Lower leg skin (tissue), 4 donors: ENCODE results near the gene TAMM41. TPM values are rescaled to one million over a fixed set of nuclear protein-coding genes. Genes with fewer than 3 reads are reported as not detected.
"Not testable (repeated sequence)": the region's sequence is repeated elsewhere in the genome, so short reads cannot be mapped to it uniquely, and the experiment has no call there.

Source experiments
- DNase-seq, 2 donors: peaks; one replicate each; pipeline ENCODE4 v3.0.0-alpha.2; 2019; ENCODE audit warnings: low spot score in 2 of 2
- H3K4me3 ChIP-seq: fragments of 200-600 bp; sonication (generic); 2 replicates; pipeline ENCODE4 v1.5.1; 2017; ENCODE audit warnings: mild to moderate bottlenecking, low read depth; ENCODE audit not compliant: poor library complexity, severe bottlenecking
- CTCF ChIP-seq, 3 donors: fragments of 450-650 bp; IDR thresholded peaks; one replicate each; pipeline ENCODE4 v1.5.1; 2016; ENCODE audit warnings: antibody characterized with exemption in 3 of 3, mild to moderate bottlenecking in 3 of 3, moderate library complexity in 2 of 3
- POLR2A ChIP-seq, 2 donors: fragments of 450-650 bp; IDR thresholded peaks; one replicate each; pipeline ENCODE4 v1.6.1; 2016 to 2017; ENCODE audit warnings: antibody characterized with exemption in 2 of 2, mild to moderate bottlenecking in 1 of 2, moderate library complexity in 1 of 2
- WGBS, 2 donors: methylation state at CpG; one replicate each; pipeline ENCODE4 v1.1.5; 2018; 5-methylcytosine and 5-hydroxymethylcytosine counted together
- intact Hi-C: fragments of 100-400 bp; cut with DNase I; formaldehyde crosslinking; loops from one replicate; pipeline ENCODE4 v1.15.0; 2023; ENCODE audit warnings: low total_unique reads
- total RNA-seq, 4 donors: library from RNA; depleted of rRNA; stranded (reverse); fragments of >200 nt; gene quantifications; one replicate each; pipeline ENCODE4 v1.1.0, GENCODE V29; 2016

TAMM41 gene
- total RNA-seq, 4 donors from 2014 or later: 7.5 to 10.8 (median 9.1) TPM

DNA sequence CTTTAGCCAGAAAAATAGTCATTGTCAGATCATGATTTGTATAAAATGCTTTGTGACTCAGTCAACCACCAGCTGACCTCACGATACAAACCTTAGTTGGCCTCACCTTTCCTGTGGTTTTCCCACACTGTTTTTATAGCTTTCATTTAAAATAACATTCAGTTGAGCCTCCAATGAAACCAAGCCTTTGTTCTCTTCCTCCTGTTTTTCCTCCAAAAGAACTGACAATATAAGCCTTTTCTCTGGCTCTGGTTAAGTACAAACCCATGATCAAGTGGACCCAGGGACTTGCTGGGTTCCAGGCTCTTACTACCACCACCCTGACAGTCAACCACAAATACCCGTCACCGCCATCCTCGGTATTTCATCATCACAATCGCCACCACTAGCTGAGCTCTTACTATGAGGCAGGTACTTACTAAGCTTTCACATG is 81.7 kb downstream of the TAMM41 start:
- no peak for DNase-seq
- TF ChIP-seq CTCF (IDR thresholded peaks at IDR 0.05) (no peak), POLR2A (IDR thresholded peaks at IDR 0.05) (no peak)
- H3K4me3 ChIP-seq: no peak overlapping the region
- WGBS, 2 donors: 77 to 78% methylated on average over 5 of the region's 5 CpGs
- intact Hi-C loops: no loop called here

DNA sequence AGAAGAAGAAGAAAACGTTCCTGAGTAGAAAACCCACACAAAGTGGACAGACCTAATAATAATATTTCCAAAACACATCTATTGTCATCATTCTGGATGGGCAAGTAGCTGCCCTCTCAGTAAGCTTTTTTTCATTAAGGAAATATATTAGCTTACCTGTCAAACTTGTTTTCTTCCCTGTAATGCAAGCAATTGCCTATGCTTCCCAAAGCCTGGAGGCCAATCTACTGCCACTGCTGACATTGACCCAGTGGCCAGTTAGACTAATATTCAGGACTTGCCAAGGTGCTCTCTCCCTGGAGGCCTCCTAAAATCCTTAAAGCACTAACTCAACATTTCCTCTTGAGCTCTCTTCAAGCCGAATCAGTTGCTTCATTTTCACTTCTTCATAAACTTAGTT is 86.7 kb downstream of the TAMM41 start:
- 67 to 70% methylated on average over 2 of the region's 2 CpGs for WGBS, 2 donors
- H3K4me3 ChIP-seq: no peak overlapping the region
- DNase-seq: no peak
- TF ChIP-seq CTCF (IDR thresholded peaks at IDR 0.05): no peak
- no peak for TF ChIP-seq POLR2A (IDR thresholded peaks at IDR 0.05)
- intact Hi-C loops: no loop called here

GRCh38 chr3:11757929-11758328 is 88.8 kb downstream of the TAMM41 start:
- H3K4me3 ChIP-seq: no peak overlapping the region
- WGBS, 2 donors: 78 to 84% methylated on average over 6 of the region's 6 CpGs
- TF ChIP-seq POLR2A (IDR thresholded peaks at IDR 0.05) (no peak), CTCF (IDR thresholded peaks at IDR 0.05) (no peak)
- DNase-seq: no peak
- intact Hi-C loops: no loop called here

DNA sequence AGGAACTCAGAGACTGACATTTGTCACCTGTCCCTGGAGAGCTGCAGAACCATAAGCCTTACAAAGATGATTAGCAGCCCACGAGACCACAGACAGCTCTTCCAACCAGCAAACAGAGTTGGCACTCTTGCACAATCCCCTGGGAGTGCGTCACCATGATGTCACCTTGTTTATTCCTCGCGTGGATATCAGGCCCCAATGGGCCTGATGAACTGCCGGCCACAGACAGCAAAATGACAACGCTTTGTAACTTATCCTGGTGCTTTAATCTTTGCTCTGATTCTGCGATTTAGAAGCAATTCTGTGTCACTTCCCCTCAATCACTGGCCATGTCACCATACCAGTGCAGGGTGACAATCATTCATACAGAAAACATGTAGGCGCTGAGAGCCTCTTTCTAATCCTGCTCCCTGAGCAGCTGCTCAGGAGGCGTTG is 89.2 kb downstream of the TAMM41 start:
- no peak overlapping the region for H3K4me3 ChIP-seq
- intact Hi-C loops: no loop called here
- TF ChIP-seq POLR2A (IDR thresholded peaks at IDR 0.05): no peak
- TF ChIP-seq CTCF (IDR thresholded peaks at IDR 0.05): no peak
- 79% methylated on average over 9 of the region's 9 CpGs for WGBS, 2 donors
- DNase-seq: no peak

- no peak for DNase-seq
- 87 to 90% methylated on average over 12 of the region's 12 CpGs for WGBS, 2 donors
- intact Hi-C loops: no loop called here
- TF ChIP-seq CTCF (IDR thresholded peaks at IDR 0.05): no peak
- TF ChIP-seq POLR2A (IDR thresholded peaks at IDR 0.05): no peak
- no peak overlapping the region for H3K4me3 ChIP-seq
Observed at GRCh38 chr3:11755276-11755675, 91.4 kb downstream of the TAMM41 start.

- WGBS, 2 donors: 81 to 90% methylated on average over 4 of the region's 4 CpGs
- H3K4me3 ChIP-seq, intact Hi-C loops, DNase-seq: not testable (repeated sequence)
Observed at GRCh38 chr3:11752254-11752653, 94.4 kb downstream of the TAMM41 start.

GRCh38 chr3:11748306-11748705 is 98.4 kb downstream of the TAMM41 start:
- DNase-seq, intact Hi-C loops, H3K4me3 ChIP-seq: not testable (repeated sequence)
- WGBS, 2 donors: 69 to 74% methylated on average over 9 of the region's 9 CpGs
